Endothelial cell (in vitro differentiated cells): ENCODE results near the gene CIBAR2. TPM values are rescaled to one million over a fixed set of nuclear protein-coding genes. Genes with fewer than 3 reads are reported as not detected.

Experiments used
- DNase-seq: peaks from one replicate; pipeline ENCODE4 v3.0.0; 2021; ENCODE audit warnings: low spot score
- H3K27ac Mint-ChIP-seq: one replicate; pipeline ENCODE4 v1.8.0; 2021; ENCODE audit warnings: mixed read lengths, inconsistent platforms; ENCODE audit not compliant: unreplicated experiment
- H3K27me3 Mint-ChIP-seq: one replicate; pipeline ENCODE4 v1.8.0; 2021; ENCODE audit warnings: mild to moderate bottlenecking, moderate library complexity, mixed read lengths, inconsistent platforms; ENCODE audit not compliant: unreplicated experiment
- H3K36me3 Mint-ChIP-seq: one replicate; pipeline ENCODE4 v1.8.0; 2021; ENCODE audit warnings: mild to moderate bottlenecking, low read depth, mixed read lengths, inconsistent platforms; ENCODE audit not compliant: unreplicated experiment
- H3K4me1 Mint-ChIP-seq: one replicate; pipeline ENCODE4 v1.8.0; 2021; ENCODE audit warnings: mild to moderate bottlenecking, mixed read lengths, inconsistent platforms; ENCODE audit not compliant: unreplicated experiment
- H3K4me3 Mint-ChIP-seq: one replicate; pipeline ENCODE4 v1.8.0; 2021; ENCODE audit warnings: mild to moderate bottlenecking, mixed read lengths, inconsistent platforms; ENCODE audit not compliant: unreplicated experiment
- H3K9me3 Mint-ChIP-seq: one replicate; pipeline ENCODE4 v1.8.0; 2021; ENCODE audit warnings: mixed read lengths, inconsistent platforms; ENCODE audit not compliant: unreplicated experiment
- total RNA-seq: library from RNA; stranded (reverse); fragmentation: NEBNext Ultra II Directional; extraction: Animal tissue kit (Norgen Biotek cat#: 25700); gene quantifications from one replicate; pipeline ENCODE4 v1.2.1, GENCODE V29; 2021; ENCODE audit not compliant: unreplicated experiment
- TF ChIP-seq, protein P1 (sequence below): fragments of 200-600 bp; sonication (generic); IDR thresholded peaks from one replicate; pipeline ENCODE4 v1.5.0; 2021; ENCODE audit warnings: antibody characterized with exemption; ENCODE audit not compliant: unreplicated experiment

CIBAR2 gene
- total RNA-seq, 1 donor from 2014 or later = not detected

GRCh38 chr16:85067426-85067825 is 44.8 kb downstream of the CIBAR2 start:
- Mint-ChIP-seq H3K9me3 (no peaks in the 10 kb centered on the region), H3K27me3 (peaks cover 7% of the 10 kb centered on the region), H3K4me1 (peaks cover 4% of the 10 kb centered on the region), H3K36me3 (no peaks in the 10 kb centered on the region), H3K4me3 (no peak overlapping the region), H3K27ac (no peak overlapping the region)
- DNase-seq = no peak
- TF ChIP-seq, protein P1, sequence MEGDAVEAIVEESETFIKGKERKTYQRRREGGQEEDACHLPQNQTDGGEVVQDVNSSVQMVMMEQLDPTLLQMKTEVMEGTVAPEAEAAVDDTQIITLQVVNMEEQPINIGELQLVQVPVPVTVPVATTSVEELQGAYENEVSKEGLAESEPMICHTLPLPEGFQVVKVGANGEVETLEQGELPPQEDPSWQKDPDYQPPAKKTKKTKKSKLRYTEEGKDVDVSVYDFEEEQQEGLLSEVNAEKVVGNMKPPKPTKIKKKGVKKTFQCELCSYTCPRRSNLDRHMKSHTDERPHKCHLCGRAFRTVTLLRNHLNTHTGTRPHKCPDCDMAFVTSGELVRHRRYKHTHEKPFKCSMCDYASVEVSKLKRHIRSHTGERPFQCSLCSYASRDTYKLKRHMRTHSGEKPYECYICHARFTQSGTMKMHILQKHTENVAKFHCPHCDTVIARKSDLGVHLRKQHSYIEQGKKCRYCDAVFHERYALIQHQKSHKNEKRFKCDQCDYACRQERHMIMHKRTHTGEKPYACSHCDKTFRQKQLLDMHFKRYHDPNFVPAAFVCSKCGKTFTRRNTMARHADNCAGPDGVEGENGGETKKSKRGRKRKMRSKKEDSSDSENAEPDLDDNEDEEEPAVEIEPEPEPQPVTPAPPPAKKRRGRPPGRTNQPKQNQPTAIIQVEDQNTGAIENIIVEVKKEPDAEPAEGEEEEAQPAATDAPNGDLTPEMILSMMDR = no peak

DNA sequence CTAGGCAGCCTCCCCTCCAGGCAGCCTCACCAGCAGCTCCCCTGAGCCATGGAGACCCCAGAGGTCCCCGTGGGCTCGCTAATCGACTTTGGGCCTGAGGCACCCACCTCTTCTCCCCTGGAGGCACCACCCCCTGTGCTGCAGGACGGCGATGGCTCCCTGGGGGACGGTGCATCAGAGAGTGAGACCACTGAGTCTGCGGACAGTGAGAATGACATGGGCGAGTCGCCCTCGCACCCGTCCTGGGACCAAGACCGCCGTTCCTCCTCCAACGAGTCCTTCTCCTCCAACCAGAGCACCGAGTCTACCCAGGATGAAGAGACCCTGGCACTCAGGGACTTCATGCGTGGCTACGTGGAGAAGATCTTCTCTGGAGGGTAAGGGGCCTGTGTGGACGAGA is 45.2 kb downstream of the CIBAR2 start:
- H3K27me3 Mint-ChIP-seq = peaks cover 7% of the 10 kb centered on the region
- no peak overlapping the region for H3K4me3 Mint-ChIP-seq
- H3K4me1 Mint-ChIP-seq = peaks cover 4% of the 10 kb centered on the region
- DNase-seq = no peak
- TF ChIP-seq, protein P1 = no peak
- no peaks in the 10 kb centered on the region for H3K9me3 Mint-ChIP-seq
- H3K27ac Mint-ChIP-seq = no peak overlapping the region
- no peaks in the 10 kb centered on the region for H3K36me3 Mint-ChIP-seq

- Mint-ChIP-seq H3K4me1 (peaks cover 4% of the 10 kb centered on the region), H3K36me3 (no peaks in the 10 kb centered on the region), H3K27ac (no peak overlapping the region), H3K9me3 (no peaks in the 10 kb centered on the region), H3K4me3 (no peak overlapping the region), H3K27me3 (peaks cover 7% of the 10 kb centered on the region)
- no peak for DNase-seq
- TF ChIP-seq, protein P1 = no peak
These were observed 45.9 kb downstream of the CIBAR2 start for GRCh38 chr16:85066346-85066885.

DNA sequence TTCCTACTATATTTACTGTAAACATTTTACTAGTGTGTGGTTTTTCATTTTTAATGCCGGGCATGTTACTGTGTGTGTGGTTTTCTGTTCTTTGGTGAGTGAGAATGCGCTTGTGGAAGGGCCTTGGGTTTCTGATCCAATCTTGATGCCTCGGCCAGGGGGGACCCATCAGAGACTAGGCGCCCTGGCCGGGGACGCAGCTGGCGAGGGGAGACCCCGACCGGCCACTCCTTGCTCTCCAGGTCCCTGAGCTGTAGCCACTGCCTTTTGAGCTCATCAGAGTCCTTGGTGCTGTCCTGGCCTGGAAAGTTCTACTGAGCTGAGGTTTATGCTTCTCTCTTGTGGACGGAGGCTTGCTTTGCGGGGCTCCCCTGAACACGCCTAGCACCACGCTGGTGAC is 47.2 kb downstream of the CIBAR2 start:
- TF ChIP-seq, protein P1 = no peak
- Mint-ChIP-seq H3K27ac (no peak overlapping the region), H3K4me3 (no peak overlapping the region), H3K4me1 (peaks cover 4% of the 10 kb centered on the region), H3K9me3 (no peaks in the 10 kb centered on the region), H3K36me3 (no peaks in the 10 kb centered on the region), H3K27me3 (peaks cover 8% of the 10 kb centered on the region)
- DNase-seq = no peak

DNA sequence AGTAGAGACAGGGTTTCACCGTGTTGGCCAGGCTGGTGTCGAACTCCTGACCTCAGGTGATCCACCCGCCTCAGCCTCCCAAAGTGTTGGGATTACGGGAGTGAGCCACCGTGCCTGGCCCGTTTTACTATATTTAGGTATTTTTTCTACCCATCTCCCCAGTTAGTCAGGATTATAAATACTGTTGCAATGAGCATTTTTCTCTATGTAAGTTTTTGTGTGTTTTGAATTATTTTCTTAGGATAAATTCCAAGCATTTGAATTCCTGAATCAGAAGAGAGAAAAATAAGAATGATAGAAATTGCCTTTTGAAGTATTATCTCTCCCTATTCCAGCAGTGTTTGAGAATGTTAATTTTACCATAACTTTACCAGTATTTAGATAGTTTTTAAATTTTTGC is 48.1 kb downstream of the CIBAR2 start:
- H3K4me3 Mint-ChIP-seq = no peak overlapping the region
- DNase-seq = no peak
- H3K9me3 Mint-ChIP-seq = no peaks in the 10 kb centered on the region
- H3K27ac Mint-ChIP-seq = no peak overlapping the region
- H3K4me1 Mint-ChIP-seq = peaks cover 4% of the 10 kb centered on the region
- TF ChIP-seq, protein P1 = no peak
- no peaks in the 10 kb centered on the region for H3K36me3 Mint-ChIP-seq
- peaks cover 8% of the 10 kb centered on the region for H3K27me3 Mint-ChIP-seq
